Panc1 (cell line): ENCODE results near the gene ADCY9. TPM values are rescaled to one million over a fixed set of nuclear protein-coding genes. Genes with fewer than 3 reads are reported as not detected.
A peak's percentile ranks its signal among the peaks of the same experiment; 100 is the strongest.

Source experiments
- ATAC-seq: fragments of 200-7000 bp; cut with Tn5 transposase; 2 replicates; pipeline ENCODE4 v1.9.1; 2020; ENCODE audit warnings: mild to moderate bottlenecking, moderate library complexity
- BruUV-seq: library from RNA; stranded (reverse); fragments of 400-500 nt; replicated peaks from 2 replicates; lab custom pipeline; 2021; lab: Mats Ljungman, UMichigan
- CTCF ChIA-PET: fragments of 300-600 bp; sonication (Branson Sonifier 250); formaldehyde crosslinking; loops from one replicate; lab custom pipeline; 2022; ENCODE audit warnings: antibody characterized with exemption; lab: Charles Lee
- POLR2A ChIA-PET: fragments of 300-600 bp; sonication (Branson Sonifier 250); formaldehyde crosslinking; loops from one replicate; lab custom pipeline; 2022; ENCODE audit warnings: antibody characterized with exemption; lab: Charles Lee
- DNase-seq: peaks from one replicate; pipeline ENCODE4 v3.0.0-alpha.2; 2010; ENCODE audit warnings: low read depth, low spot score
- H3K27ac ChIP-seq: 2 replicates; pipeline ENCODE4 v1.5.1; 2011; ENCODE audit warnings: mild to moderate bottlenecking, low read length, inconsistent platforms
- H3K27me3 ChIP-seq: fragments of 200-500 bp; sonication (Bioruptor generic); 2 replicates; pipeline ENCODE4 v1.6.0; 2014; ENCODE audit warnings: low read length, inconsistent platforms; ENCODE audit not compliant: control insufficient read depth, insufficient read depth
- H3K36me3 ChIP-seq: fragments of 200-500 bp; sonication (Bioruptor generic); 2 replicates; pipeline ENCODE4 v1.5.1; 2014; ENCODE audit warnings: inconsistent platforms, mild to moderate bottlenecking, low read length, moderate library complexity; ENCODE audit not compliant: control insufficient read depth, insufficient read depth
- H3K4me1 ChIP-seq: 2 replicates; pipeline ENCODE4 v1.5.1; 2011; ENCODE audit warnings: inconsistent platforms, mild to moderate bottlenecking, low read length, moderate library complexity; ENCODE audit not compliant: control insufficient read depth, insufficient read depth
- H3K4me3 ChIP-seq, 2 experiments: 2 replicates each; pipeline ENCODE4 v1.5.1; 2011 to 2012; ENCODE audit warnings: low read depth in 2 of 2, low read length in 2 of 2, mild to moderate bottlenecking in 2 of 2, inconsistent platforms in 1 of 2, moderate library complexity in 1 of 2
- H3K9me3 ChIP-seq: fragments of 200-500 bp; sonication (Bioruptor generic); 2 replicates; pipeline ENCODE4 v1.5.1; 2014; ENCODE audit warnings: low read depth, mild to moderate bottlenecking, inconsistent platforms, low read length, moderate library complexity; ENCODE audit not compliant: control insufficient read depth, insufficient read depth
- POLR2AphosphoS5 ChIP-seq: IDR thresholded peaks from 2 replicates; pipeline ENCODE4 v1.6.1; 2012; ENCODE audit warnings: mild to moderate bottlenecking, low read depth, low read length, moderate library complexity
- SIN3A ChIP-seq: IDR thresholded peaks from 2 replicates; pipeline ENCODE4 v1.6.1; 2012; ENCODE audit warnings: low read depth, mild to moderate bottlenecking, low read length, moderate library complexity, borderline replicate concordance; ENCODE audit not compliant: insufficient read depth
- TCF7L2 ChIP-seq: IDR thresholded peaks from 2 replicates; pipeline ENCODE4 v1.6.1; 2011; ENCODE audit warnings: mild to moderate bottlenecking, low read depth, low read length, inconsistent platforms
- in situ Hi-C: cut with HindIII; loops from 2 replicates; pipeline ENCODE4 v1.10.0; 2016; ENCODE audit warnings: low sequenced_read_pairs, low pct_unique_long_range_greater_than_20kb
- intact Hi-C: fragments of 100-400 bp; cut with micrococcal nuclease; formaldehyde crosslinking; loops from one replicate; pipeline ENCODE4 v1.10.0; 2022; ENCODE audit not compliant: unreplicated experiment
- total RNA-seq: library from RNA; stranded (reverse); gene quantifications from one replicate; pipeline ENCODE4 v1.2.1, GENCODE V29; 2021; ENCODE audit not compliant: unreplicated experiment
- TF ChIP-seq, protein P1 (sequence below), 2 experiments: IDR thresholded peaks; 2 replicates each; pipeline ENCODE4 v1.6.1; 2011 to 2012; ENCODE audit warnings: low read depth in 2 of 2, control low read depth in 1 of 2, low read length in 1 of 2, mild to moderate bottlenecking in 1 of 2, moderate library complexity in 1 of 2; ENCODE audit not compliant: insufficient read depth in 1 of 2
- TF ChIP-seq, protein P2 (sequence below): fragments of 450-650 bp; IDR thresholded peaks from 2 replicates; pipeline ENCODE4 v1.5.1; 2017; ENCODE audit warnings: mild to moderate bottlenecking

Gene ADCY9
- total RNA-seq, 1 experiment from 2014 or later, result 29.8 TPM

DNA sequence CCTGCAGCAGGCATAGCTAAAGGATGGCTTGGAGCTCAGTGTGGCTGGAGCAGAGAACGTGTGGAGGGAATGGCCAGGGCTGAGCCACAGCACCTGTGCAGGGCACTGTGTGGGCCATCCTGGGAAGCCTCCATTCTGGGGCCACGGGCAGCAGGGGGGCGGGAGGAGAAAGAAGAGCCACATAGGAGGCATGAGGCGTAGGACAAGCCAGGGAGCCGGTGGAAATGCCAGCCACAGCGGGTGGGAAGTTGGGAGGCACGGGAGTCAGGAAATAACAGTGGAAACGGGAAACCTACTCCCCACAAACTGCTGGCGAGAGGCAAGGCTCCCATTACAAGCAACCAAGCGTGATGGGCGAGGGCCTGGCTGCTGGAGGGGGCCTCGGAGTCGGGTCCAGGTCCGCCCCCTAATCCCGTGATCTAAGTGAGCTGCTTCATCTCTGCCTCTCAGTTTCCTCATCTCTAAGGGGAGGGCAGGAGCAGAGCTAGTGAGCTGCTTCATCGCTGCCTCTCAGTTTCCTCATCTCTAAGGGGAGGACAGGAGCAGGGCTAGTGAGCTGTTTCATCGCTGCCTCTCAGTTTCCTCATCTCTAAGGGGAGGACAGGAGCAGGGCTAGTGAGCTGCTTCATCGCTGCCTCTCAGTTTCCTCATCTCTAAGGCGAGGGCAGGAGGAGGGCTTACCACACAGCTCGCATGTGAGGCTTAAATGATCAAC lies 104.9 kb downstream of the ADCY9 start:
- in situ Hi-C loops, result no loop called here
- H3K4me1 ChIP-seq, result peaks cover 42% of the 10 kb centered on the region
- BruUV-seq, result no TSS peak
- H3K27me3 ChIP-seq, result no peaks in the 10 kb centered on the region
- no peaks in the 10 kb centered on the region for H3K9me3 ChIP-seq
- H3K4me3 ChIP-seq, result no peak overlapping the region
- TF ChIP-seq TCF7L2 (no peak), SIN3A (no peak), POLR2AphosphoS5 (no peak)
- TF ChIP-seq, protein P1, sequence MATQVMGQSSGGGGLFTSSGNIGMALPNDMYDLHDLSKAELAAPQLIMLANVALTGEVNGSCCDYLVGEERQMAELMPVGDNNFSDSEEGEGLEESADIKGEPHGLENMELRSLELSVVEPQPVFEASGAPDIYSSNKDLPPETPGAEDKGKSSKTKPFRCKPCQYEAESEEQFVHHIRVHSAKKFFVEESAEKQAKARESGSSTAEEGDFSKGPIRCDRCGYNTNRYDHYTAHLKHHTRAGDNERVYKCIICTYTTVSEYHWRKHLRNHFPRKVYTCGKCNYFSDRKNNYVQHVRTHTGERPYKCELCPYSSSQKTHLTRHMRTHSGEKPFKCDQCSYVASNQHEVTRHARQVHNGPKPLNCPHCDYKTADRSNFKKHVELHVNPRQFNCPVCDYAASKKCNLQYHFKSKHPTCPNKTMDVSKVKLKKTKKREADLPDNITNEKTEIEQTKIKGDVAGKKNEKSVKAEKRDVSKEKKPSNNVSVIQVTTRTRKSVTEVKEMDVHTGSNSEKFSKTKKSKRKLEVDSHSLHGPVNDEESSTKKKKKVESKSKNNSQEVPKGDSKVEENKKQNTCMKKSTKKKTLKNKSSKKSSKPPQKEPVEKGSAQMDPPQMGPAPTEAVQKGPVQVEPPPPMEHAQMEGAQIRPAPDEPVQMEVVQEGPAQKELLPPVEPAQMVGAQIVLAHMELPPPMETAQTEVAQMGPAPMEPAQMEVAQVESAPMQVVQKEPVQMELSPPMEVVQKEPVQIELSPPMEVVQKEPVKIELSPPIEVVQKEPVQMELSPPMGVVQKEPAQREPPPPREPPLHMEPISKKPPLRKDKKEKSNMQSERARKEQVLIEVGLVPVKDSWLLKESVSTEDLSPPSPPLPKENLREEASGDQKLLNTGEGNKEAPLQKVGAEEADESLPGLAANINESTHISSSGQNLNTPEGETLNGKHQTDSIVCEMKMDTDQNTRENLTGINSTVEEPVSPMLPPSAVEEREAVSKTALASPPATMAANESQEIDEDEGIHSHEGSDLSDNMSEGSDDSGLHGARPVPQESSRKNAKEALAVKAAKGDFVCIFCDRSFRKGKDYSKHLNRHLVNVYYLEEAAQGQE (IDR thresholded peaks at IDR 0.05; ENCODE audit: insufficient read depth in 1 of 2, low read depth in 2 of 2, low read length in 1 of 2), result no peak
- TF ChIP-seq, protein P2, sequence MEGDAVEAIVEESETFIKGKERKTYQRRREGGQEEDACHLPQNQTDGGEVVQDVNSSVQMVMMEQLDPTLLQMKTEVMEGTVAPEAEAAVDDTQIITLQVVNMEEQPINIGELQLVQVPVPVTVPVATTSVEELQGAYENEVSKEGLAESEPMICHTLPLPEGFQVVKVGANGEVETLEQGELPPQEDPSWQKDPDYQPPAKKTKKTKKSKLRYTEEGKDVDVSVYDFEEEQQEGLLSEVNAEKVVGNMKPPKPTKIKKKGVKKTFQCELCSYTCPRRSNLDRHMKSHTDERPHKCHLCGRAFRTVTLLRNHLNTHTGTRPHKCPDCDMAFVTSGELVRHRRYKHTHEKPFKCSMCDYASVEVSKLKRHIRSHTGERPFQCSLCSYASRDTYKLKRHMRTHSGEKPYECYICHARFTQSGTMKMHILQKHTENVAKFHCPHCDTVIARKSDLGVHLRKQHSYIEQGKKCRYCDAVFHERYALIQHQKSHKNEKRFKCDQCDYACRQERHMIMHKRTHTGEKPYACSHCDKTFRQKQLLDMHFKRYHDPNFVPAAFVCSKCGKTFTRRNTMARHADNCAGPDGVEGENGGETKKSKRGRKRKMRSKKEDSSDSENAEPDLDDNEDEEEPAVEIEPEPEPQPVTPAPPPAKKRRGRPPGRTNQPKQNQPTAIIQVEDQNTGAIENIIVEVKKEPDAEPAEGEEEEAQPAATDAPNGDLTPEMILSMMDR, result no peak
- intact Hi-C loops, result loop anchor here (10.0 kb wide), 1 partner anchor 83 kb away; no protein-coding TSS in a partner anchor
- H3K36me3 ChIP-seq, result no peaks in the 10 kb centered on the region
- ChIA-PET POLR2A (no interaction called here), CTCF (interaction anchor here (0.6 kb wide), 1 partner anchor 14 kb away, joined by 7 read pairs; no protein-coding TSS in a partner anchor)
- peak overlapping the region; percentile 67 for H3K27ac ChIP-seq
- ATAC-seq, result peak; percentile 53
- DNase-seq, result no peak

DNA sequence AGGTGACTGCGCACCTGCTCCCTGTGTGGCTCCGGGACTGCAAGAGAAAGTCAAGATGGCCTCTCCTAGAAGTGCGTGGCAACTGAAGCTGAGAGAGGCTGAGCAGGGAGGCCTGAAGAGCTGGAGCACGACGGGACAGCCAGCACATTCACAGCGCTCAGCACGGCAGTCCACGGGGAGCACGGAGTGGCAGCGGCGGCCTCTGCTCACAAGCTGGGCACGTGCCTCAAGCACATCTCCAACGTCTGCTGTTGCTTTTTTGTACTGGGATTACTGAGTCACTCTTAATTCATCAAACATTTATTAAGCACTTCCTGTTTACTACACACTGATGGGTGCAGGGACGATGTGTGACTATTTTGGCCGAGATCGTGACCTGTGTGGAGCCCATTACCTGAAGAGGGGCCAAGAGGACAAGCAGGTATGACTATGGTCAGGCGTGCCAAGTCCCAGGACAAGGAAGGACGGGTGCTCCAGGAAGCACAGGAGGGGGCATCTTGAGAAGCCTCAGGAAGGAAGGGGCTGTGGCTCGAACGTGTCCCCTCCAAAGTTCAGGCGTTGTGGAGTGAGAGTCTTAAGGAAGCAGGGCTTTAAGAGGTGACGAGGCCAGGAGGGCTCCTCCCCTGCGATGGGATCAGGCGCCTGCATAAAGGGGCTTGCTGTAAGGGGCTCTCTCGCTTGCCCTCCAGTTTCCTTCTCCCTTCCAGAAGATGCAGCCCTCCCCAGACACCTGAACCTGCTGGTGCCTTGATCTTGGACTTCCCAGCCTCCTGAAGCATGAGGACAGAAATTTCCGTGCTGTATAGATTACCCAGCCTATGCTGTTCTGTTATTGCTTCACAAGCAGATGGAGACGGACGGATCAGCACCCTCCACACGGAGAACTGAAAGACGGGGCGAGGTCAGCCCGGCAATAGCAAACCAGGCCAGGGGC lies 105.8 kb downstream of the ADCY9 start:
- in situ Hi-C loops, result no loop called here
- Histone ChIP-seq H3K27ac (peak overlapping the region; percentile 67; the same call in 1 of the 2 replicates), H3K9me3 (no peaks in the 10 kb centered on the region), H3K4me1 (peaks cover 33% of the 10 kb centered on the region), H3K36me3 (no peaks in the 10 kb centered on the region), H3K4me3 (no peak overlapping the region), H3K27me3 (no peaks in the 10 kb centered on the region)
- ChIA-PET CTCF (interaction anchor here (0.7 kb wide), 1 partner anchor 14 kb away, joined by 5 read pairs; no protein-coding TSS in a partner anchor), POLR2A (no interaction called here)
- DNase-seq (no peak), ATAC-seq (peak; percentile 10; the same call in 1 of the 2 replicates)
- BruUV-seq, result no TSS peak
- TF ChIP-seq, protein P2, result no peak
- no peak for TF ChIP-seq SIN3A
- no peak for TF ChIP-seq POLR2AphosphoS5
- TF ChIP-seq, protein P1 (IDR thresholded peaks at IDR 0.05; ENCODE audit: insufficient read depth in 1 of 2, low read depth in 2 of 2, low read length in 1 of 2), result no peak
- TF ChIP-seq TCF7L2, result no peak
- intact Hi-C loops, result loop anchor here (10.0 kb wide), 1 partner anchor 84 kb away; no protein-coding TSS in a partner anchor
